ENCODE measurements around the gene PRODH. TPM values are rescaled to one million over a fixed set of nuclear protein-coding genes. Genes with fewer than 3 reads are reported as not detected.
"Not testable (repeated sequence)": the region's sequence is repeated elsewhere in the genome, so short reads cannot be mapped to it uniquely, and the experiment has no call there.

Gene PRODH
- total RNA-seq, 2 experiments from 2014 or later = 0.25 to 0.35 TPM

DNA sequence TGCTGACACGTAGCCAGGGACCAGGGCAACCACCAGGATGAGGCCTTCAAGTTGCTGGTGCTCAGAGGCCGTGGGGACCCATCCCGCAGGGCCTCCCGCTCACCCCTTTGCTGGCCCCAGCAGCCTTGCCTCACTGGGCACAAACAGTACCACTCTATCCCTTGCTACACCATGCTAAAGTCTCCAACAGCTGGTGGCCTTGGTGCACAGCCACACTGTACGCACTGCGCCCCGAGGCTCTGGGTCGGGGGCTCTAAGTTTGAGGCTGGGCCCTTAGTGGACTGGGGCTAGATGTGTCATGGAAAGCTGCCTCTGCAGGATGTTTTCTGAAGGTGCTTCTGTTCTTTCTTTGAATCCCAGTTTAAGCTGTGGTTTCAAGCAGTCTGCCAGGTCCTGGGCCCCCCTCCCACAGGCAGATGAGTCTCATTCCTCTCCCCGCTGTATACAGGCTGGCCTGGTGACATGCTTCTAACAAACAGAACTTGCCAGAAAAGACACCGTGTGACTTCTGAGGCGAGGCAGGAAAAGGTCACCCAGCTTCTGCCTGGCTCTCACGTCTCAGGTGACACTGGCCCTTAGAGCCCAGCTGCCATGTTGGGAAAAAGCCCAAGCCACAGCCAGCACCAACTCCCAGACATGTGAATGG lies 15.7 kb downstream of the PRODH start:
- H3K36me3 Mint-ChIP-seq (ENCODE audit: low read depth); H3K4me1 Mint-ChIP-seq; H3K27ac Mint-ChIP-seq; H3K9me3 Mint-ChIP-seq; CTCF ChIA-PET; POLR2A ChIA-PET; H3K27me3 Mint-ChIP-seq; H3K4me3 Mint-ChIP-seq; DNase-seq: not testable (repeated sequence)

DNA sequence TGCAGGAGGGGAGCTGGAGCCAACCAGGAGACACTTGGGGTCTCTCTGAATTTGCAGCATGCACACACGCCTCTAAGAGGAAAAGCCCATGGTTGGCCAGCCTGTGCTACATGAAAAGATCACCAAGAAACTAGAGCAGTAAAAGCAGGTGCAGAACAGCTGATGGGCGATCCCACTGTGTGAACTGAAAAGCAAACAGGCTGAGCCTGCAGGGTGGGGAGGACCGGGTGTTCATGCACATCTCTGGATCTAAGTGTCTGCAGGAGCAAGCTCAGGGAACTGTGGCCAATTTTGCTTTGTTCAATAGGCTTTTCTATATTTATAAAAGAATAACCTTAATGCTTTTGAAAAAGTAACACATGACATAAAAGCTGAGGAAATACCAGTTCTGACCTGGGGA lies 18.3 kb downstream of the PRODH start:
- CTCF ChIA-PET; H3K27me3 Mint-ChIP-seq; H3K9me3 Mint-ChIP-seq; H3K36me3 Mint-ChIP-seq (ENCODE audit: low read depth); H3K27ac Mint-ChIP-seq; DNase-seq; H3K4me3 Mint-ChIP-seq; H3K4me1 Mint-ChIP-seq; POLR2A ChIA-PET: not testable (repeated sequence)

DNA sequence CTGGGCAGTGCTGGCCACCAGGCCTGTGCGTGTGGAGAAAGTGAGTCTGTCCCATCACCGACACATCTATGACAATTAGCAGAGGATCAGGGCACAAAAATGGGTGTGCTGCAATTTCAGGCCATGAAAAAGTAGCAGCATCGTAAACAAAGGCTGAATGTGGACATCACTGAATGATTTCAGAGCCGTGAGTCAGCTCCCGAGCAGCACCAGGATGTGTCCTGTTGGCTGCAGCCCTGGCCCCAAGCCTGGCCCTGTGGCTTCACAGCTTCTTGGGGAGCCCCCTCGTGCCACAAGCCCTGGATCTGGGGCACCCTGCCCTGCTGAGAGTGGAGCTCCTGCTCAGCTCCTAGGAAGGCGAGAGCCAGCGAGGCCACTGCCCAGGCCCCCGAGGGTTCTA lies 20.5 kb downstream of the PRODH start:
- H3K36me3 Mint-ChIP-seq (ENCODE audit: low read depth); H3K27me3 Mint-ChIP-seq; H3K27ac Mint-ChIP-seq; CTCF ChIA-PET; POLR2A ChIA-PET; DNase-seq; H3K4me3 Mint-ChIP-seq; H3K9me3 Mint-ChIP-seq; H3K4me1 Mint-ChIP-seq: not testable (repeated sequence)

DNA sequence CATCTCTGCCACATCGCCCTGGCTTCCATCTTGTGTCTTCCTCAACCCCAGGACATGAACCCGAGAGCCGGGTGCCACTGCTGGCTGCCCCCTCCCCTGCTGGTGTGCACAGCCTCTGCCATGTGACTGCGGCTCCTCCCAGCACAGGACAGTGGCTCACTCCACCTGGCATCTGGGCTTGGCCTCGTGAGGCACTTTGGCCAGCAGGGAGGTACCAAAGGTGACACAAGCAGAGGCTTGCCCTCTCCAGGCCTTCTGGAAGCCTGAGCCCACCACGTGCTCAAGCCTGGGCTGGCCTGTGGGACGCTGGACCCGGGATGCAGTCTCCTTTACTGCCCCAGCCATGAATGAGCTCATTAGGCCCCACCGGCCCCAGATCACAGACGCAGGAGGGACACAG lies 21.5 kb downstream of the PRODH start:
- H3K27ac Mint-ChIP-seq; H3K4me3 Mint-ChIP-seq; H3K9me3 Mint-ChIP-seq; H3K4me1 Mint-ChIP-seq; POLR2A ChIA-PET; H3K27me3 Mint-ChIP-seq; H3K36me3 Mint-ChIP-seq (ENCODE audit: low read depth); DNase-seq; CTCF ChIA-PET: not testable (repeated sequence)

DNA sequence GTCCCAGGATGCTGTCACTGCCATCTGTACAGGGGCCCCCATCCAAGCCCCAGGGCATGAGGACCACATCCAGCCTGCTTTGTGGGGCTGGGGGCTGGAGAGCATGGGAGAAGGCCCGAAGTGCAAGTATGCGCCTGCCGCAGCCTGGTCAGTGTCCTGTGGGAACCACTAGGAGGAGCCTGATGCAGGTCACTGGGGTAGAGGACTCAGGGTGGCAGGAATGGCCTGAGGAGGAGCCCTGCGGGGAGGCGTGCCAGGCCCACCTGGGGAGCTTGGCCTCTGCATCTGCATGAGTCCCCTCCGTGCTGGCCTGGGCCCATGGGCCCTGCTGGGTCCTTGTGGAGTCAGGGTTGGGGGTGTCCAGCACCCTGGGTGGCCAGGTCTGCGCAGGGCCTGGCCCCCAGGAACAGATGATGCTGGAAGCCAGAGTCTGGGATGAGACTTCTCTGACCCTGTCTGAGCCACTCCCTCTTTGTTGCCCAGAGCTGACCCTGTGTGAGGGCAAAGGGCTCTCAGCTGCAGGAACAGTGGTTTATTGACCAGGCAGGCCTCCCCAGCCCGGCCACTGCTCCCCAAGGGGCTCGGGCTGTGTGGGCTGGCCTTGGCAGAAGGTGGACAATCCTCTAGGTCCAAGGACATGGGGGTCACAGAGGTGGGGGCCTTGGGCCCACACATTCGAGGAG lies 23.7 kb downstream of the PRODH start:
- DNase-seq; H3K36me3 Mint-ChIP-seq (ENCODE audit: low read depth); POLR2A ChIA-PET; H3K27ac Mint-ChIP-seq; H3K9me3 Mint-ChIP-seq; CTCF ChIA-PET; H3K4me3 Mint-ChIP-seq; H3K27me3 Mint-ChIP-seq; H3K4me1 Mint-ChIP-seq: not testable (repeated sequence)

DNA sequence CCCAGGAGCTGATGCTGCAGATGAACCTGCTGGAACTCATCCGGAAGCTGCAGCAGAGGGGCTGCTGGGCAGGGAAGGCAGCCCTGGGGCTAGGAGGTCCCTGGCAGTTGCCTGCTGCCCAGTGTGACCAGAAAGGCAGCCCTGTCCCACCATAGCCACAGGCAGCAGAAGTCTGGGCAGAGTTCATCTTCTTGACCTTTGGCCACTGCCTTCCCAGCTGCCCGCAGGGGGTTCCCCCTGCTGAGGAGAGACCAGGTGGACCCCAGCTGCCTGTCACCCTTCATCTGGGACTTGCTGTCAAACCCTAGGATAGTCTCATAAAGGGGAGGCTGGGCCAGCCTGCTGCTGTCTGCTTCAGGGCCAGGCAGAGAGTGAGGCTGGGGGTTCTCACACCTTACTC lies 24.6 kb downstream of the PRODH start:
- H3K36me3 Mint-ChIP-seq (ENCODE audit: low read depth); H3K27me3 Mint-ChIP-seq; CTCF ChIA-PET; H3K27ac Mint-ChIP-seq; DNase-seq; H3K4me1 Mint-ChIP-seq; POLR2A ChIA-PET; H3K9me3 Mint-ChIP-seq; H3K4me3 Mint-ChIP-seq: not testable (repeated sequence)

DNA sequence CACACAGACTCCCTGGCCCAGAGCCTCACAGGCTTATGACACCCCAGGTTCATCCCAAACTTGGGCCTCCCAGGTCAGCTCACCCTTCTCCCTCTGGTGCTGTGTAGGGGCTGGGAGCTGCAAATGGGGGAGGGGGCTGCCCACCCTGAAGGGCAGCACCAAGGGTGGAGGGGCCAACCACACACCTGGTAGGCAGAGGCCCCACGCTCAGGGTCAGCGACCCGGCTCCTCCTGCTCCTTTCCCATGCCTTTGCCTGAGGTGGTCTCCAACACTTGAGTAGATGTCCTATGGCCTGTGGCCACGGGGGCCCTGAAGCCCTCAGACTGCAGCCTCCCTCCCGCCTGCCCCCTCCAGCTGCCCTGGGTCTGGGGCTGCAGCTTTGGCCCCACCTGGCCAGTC lies 26.5 kb downstream of the PRODH start:
- Mint-ChIP-seq H3K27me3 (no peaks in the 10 kb centered on the region), H3K4me1 (no peaks in the 10 kb centered on the region), H3K4me3 (no peak overlapping the region), H3K27ac (no peak overlapping the region), H3K36me3 (ENCODE audit: low read depth) (no peaks in the 10 kb centered on the region), H3K9me3 (no peaks in the 10 kb centered on the region)
- ChIA-PET CTCF (no interaction called here), POLR2A (no interaction called here)
- DNase-seq = no peak

DNA sequence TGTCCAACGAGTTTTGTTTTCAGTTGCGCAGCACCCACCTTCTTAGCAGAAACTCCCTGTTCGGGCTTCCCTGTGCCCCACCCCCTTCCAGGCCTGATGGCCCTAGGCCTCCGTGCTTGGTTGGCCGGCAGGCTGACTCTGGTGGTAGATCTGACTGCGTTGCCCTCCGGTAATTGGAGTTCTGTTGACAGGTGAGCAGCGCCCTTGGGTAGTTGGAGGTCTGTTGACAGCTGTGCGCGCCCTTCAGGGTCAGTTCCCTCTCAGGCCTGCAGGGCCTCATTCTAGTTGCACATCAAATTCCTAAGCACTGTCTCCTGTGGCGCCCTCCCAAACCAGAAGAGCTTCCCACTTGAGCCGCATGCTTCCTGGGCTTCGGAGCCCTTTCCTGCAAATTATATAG lies 29.2 kb downstream of the PRODH start:
- no peak overlapping the region for H3K4me3 Mint-ChIP-seq
- no peak overlapping the region for H3K27ac Mint-ChIP-seq
- DNase-seq = no peak
- H3K9me3 Mint-ChIP-seq = no peaks in the 10 kb centered on the region
- ChIA-PET POLR2A (interaction anchor here (1.0 kb wide), 1 partner anchor 152 kb away, joined by 3 read pairs; no protein-coding TSS in a partner anchor), CTCF (interaction anchor here (1.5 kb wide), 1 partner anchor 237 kb away, joined by 5 read pairs; the partner anchor contains the start of gene ESS2)
- H3K27me3 Mint-ChIP-seq = no peaks in the 10 kb centered on the region
- no peaks in the 10 kb centered on the region for H3K36me3 Mint-ChIP-seq (ENCODE audit: low read depth)
- no peaks in the 10 kb centered on the region for H3K4me1 Mint-ChIP-seq

DNA sequence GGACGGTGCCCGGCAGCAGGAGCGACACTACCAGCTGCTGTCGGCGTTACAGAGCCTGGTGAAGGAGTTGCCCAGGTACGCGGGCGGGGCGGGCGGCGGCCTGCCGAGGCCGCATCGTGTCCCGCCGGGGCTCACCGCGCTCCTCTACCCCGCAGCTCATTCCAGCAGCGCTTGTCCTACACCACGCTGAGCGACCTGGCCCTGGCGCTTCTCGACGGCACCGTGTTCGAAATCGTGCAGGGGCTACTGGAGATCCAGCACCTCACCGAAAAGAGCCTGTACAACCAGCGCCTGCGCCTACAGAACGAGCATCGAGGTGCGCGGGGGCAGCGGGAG lies 29.7 kb downstream of the PRODH start:
- POLR2A ChIA-PET = interaction anchor here (0.8 kb wide), 1 partner anchor 30 kb away, joined by 3 read pairs; the partner anchor contains the start of gene PRODH
- CTCF ChIA-PET = interaction anchor here (1.5 kb wide), 1 partner anchor 238 kb away, joined by 5 read pairs; the partner anchor contains the start of gene ESS2
- not testable (repeated sequence) for H3K4me3 Mint-ChIP-seq; H3K4me1 Mint-ChIP-seq; H3K9me3 Mint-ChIP-seq; H3K36me3 Mint-ChIP-seq (ENCODE audit: low read depth); H3K27me3 Mint-ChIP-seq; H3K27ac Mint-ChIP-seq; DNase-seq

DNA sequence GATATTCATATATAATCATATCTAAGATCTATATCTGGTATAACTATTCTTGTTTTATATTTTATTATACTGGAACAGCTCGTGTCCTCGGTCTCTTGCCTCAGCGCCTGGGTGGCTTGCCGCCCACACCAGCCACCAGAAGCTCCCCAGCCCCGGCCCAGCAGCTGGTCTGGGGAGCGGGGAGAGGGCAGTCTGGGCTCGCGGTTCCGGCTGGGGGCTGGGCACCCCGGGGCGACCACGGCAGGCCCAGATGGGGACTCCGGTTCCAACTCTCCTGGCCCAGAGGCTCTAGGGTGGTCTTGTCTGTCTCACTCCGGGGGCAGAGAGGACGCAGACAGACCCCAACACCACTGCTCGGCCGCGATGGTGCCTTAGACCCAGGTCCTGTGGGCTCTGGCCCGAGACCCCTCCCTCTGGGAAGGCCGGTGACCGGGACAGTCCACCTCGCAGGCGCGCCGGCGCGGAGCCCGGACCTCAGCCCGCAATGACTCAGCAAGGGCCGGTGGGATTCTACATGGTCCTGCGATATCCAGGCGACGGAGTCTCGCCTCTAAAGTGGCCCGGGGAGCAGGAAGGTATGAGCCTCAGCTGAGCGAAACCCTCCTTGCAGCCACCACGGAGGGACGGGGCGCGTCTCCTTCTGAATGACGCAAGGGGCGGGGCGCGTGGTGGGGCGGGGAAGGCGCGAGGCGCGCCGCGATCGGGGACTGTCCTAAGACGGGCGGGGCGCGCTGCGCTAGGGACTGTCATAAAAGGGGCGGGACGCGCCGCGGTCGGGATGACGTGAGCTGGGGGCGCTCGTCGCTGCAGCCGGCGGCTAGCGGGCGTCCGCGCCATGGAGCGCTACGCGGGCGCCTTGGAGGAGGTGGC lies 30.3 kb downstream of the PRODH start, which contains the start of gene DGCR6:
TSS of gene DGCR6 (plus strand) at position 781 of the 870 bp plus-strand sequence. CDS start at position 836, 55 bp downstream.
- Mint-ChIP-seq H3K4me1 (no peaks in the 10 kb centered on the region), H3K27ac (no peak within 1 kb of the TSS), H3K27me3 (no peaks in the 10 kb centered on the region), H3K4me3 (no peak within 1 kb of the TSS), H3K9me3 (no peaks in the 10 kb centered on the region), H3K36me3 (ENCODE audit: low read depth) (no peaks in the 10 kb centered on the region)
- CTCF ChIA-PET = interaction anchor here (1.5 kb wide), 1 partner anchor 238 kb away, joined by 5 read pairs; the partner anchor contains the start of gene ESS2
- DNase-seq = no peak
- POLR2A ChIA-PET = interaction anchor here (0.8 kb wide), 1 partner anchor 31 kb away, joined by 3 read pairs; the partner anchor contains the start of gene PRODH

DNA sequence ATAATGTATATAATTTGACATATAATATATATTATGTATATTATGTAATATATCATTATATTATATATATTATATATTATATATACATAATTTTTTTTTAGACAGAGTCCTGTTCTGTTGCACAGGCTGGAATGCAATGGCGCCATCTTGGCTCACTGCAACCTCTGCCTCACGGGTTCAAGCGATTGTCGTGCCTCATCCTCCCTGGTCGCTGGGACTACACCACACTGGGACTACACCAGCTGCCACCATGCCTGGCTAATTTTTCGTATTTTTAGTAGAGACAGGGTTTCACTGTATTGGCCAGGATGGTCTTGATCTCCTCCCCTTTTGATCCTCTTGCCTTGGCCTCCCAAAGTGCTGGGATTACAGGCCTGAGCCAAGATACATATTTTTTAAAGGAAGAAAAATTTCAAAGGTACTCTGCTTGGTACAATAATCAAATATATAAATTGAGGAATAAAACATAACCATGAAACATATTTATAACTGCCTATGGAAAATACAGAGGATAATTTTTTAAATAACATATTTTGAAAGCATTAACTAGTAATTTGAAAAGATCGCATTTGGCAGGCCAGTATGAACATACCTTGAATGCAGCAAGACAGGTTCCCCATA lies 39.9 kb downstream of the PRODH start:
- H3K36me3 Mint-ChIP-seq (ENCODE audit: low read depth); H3K4me3 Mint-ChIP-seq; H3K27me3 Mint-ChIP-seq; CTCF ChIA-PET; H3K9me3 Mint-ChIP-seq; H3K27ac Mint-ChIP-seq; H3K4me1 Mint-ChIP-seq; POLR2A ChIA-PET: not testable (repeated sequence)
- DNase-seq = peak; percentile 36

DNA sequence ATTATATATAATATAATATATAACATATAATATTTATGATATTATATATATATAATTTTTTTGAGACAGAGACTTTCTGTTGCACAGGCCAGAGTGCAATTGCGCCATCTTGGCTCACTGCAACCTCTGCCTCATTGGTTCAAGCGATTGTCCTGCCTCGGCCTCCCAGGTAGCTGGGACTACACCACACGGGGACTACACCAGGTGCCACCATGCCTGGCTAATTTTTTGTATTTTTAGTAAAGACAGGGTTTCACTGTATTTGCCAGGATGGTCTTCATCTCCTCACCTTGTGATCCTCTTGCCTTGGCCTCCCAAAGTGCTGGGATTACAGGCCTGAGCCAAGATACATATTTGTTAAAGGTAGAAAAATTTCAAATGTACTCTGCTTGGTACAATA lies 42.3 kb downstream of the PRODH start:
- H3K4me1 Mint-ChIP-seq = not testable (repeated sequence)

DNA sequence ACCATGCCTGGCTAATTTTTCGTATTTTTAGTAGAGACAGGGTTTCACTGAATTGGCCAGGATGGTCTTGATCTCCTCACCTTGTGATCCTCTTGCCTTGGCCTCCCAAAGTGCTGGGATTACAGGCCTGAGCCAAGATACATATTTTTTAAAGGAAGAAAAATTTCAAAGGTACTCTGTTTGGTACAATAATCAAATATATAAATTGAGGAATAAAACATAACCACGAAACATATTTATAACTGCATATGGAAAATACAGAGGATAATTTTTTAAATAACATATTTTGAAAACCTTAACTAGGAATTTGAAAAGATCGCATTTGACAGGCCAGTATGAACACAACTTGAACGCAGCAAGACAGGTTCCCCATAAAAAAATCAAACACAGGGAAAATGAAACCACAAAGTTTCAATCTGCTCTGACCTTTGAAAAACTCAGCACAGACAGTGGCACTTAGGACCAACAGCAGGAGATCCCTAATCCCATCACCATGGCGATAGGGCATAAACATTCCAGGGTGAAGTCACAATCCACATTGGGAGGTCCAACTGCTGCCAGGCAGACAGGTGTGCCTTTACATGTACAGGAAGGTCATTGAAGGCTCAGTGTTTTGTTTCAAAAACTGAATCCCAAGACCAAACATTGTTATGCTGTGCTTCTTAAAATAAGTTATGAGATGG lies 45.4 kb downstream of the PRODH start:
- H3K27me3 Mint-ChIP-seq; CTCF ChIA-PET; DNase-seq; H3K4me3 Mint-ChIP-seq; H3K27ac Mint-ChIP-seq; POLR2A ChIA-PET; H3K4me1 Mint-ChIP-seq; H3K36me3 Mint-ChIP-seq (ENCODE audit: low read depth); H3K9me3 Mint-ChIP-seq: not testable (repeated sequence)

More for the DNA sequence above, 42.3 kb downstream of the PRODH start:
- DNase-seq; H3K27ac Mint-ChIP-seq; H3K27me3 Mint-ChIP-seq; H3K9me3 Mint-ChIP-seq; H3K4me3 Mint-ChIP-seq; CTCF ChIA-PET; POLR2A ChIA-PET; H3K36me3 Mint-ChIP-seq (ENCODE audit: low read depth): not testable (repeated sequence)
